Panc1 (cell line): ENCODE data around the gene LRMDA.

Experiments
- POLR2AphosphoS5 ChIP-seq: IDR thresholded peaks from 2 replicates; pipeline ENCODE4 v1.6.1; 2012; ENCODE audit warnings: mild to moderate bottlenecking, low read depth, low read length, moderate library complexity
- SIN3A ChIP-seq: IDR thresholded peaks from 2 replicates; pipeline ENCODE4 v1.6.1; 2012; ENCODE audit warnings: low read depth, mild to moderate bottlenecking, low read length, moderate library complexity, borderline replicate concordance; ENCODE audit not compliant: insufficient read depth
- TF ChIP-seq, protein P1 (sequence below): fragments of 450-650 bp; IDR thresholded peaks from 2 replicates; pipeline ENCODE4 v1.5.1; 2017; ENCODE audit warnings: mild to moderate bottlenecking

DNA sequence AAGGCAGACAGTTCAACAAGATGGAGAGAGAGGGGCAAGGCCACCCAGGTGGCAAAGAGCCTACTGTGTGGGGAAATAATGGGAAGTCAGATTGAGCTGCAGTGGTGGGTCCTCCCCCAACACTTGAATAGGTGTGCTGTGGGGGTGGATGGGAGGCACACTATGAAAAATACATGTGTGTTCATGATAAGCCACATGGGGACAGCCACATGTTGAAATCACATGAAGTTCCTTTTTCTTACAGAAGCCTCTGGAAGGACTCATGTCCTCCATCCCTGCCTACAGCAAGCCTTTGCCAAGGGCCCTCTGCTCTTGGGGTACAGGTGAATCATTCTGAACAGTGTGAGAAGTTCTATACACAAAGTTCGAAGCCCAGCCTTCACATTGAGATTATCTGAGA lies 310.9 kb downstream of the LRMDA start:
- TF ChIP-seq, protein P1, sequence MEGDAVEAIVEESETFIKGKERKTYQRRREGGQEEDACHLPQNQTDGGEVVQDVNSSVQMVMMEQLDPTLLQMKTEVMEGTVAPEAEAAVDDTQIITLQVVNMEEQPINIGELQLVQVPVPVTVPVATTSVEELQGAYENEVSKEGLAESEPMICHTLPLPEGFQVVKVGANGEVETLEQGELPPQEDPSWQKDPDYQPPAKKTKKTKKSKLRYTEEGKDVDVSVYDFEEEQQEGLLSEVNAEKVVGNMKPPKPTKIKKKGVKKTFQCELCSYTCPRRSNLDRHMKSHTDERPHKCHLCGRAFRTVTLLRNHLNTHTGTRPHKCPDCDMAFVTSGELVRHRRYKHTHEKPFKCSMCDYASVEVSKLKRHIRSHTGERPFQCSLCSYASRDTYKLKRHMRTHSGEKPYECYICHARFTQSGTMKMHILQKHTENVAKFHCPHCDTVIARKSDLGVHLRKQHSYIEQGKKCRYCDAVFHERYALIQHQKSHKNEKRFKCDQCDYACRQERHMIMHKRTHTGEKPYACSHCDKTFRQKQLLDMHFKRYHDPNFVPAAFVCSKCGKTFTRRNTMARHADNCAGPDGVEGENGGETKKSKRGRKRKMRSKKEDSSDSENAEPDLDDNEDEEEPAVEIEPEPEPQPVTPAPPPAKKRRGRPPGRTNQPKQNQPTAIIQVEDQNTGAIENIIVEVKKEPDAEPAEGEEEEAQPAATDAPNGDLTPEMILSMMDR: no peak
- TF ChIP-seq SIN3A (no peak), POLR2AphosphoS5 (no peak)
